Activated CD8-positive, alpha-beta T cell treated with anti-CD3 and anti-CD28 coated beads, Interleukin-2, amount 10 ng/mL, durations not matched to agents 7 days and 5 days (primary cell): ENCODE results near the gene COX6A2. TPM values are rescaled to one million over a fixed set of nuclear protein-coding genes. Genes with fewer than 3 reads are reported as not detected.

Experiments used
- ATAC-seq: fragments of 150-1000 bp; cut with Tn5 transposase; one replicate; pipeline ENCODE4 v1.10.0; 2021; ENCODE audit warnings: moderate library complexity
- CTCF ChIA-PET: fragments of 350-600 bp; sonication (Branson Sonifier 250); formaldehyde crosslinking; loops from one replicate; lab custom pipeline; 2021; ENCODE audit warnings: antibody characterized with exemption; lab: Charles Lee
- POLR2A ChIA-PET: fragments of 350-600 bp; sonication (Branson Sonifier 250); formaldehyde crosslinking; loops from one replicate; lab custom pipeline; 2021; ENCODE audit warnings: antibody characterized with exemption; lab: Charles Lee
- DNase-seq: peaks from one replicate; pipeline ENCODE4 v3.0.0-alpha.2; 2020
- H3K27ac Mint-ChIP-seq: one replicate; pipeline ENCODE4 v1.8.0; 2021; ENCODE audit warnings: mild to moderate bottlenecking, mixed read lengths
- H3K27me3 Mint-ChIP-seq: one replicate; pipeline ENCODE4 v1.8.0; 2021; ENCODE audit warnings: low read depth, mixed read lengths
- H3K36me3 Mint-ChIP-seq: one replicate; pipeline ENCODE4 v1.8.0; 2021; ENCODE audit warnings: low read depth, mixed read lengths
- H3K4me1 Mint-ChIP-seq: one replicate; pipeline ENCODE4 v1.8.0; 2021; ENCODE audit warnings: low read depth, mixed read lengths
- H3K4me3 Mint-ChIP-seq: one replicate; pipeline ENCODE4 v1.8.0; 2021; ENCODE audit warnings: mild to moderate bottlenecking, mixed read lengths
- H3K9me3 Mint-ChIP-seq: one replicate; pipeline ENCODE4 v1.8.0; 2022; ENCODE audit warnings: mixed read lengths; ENCODE audit not compliant: insufficient read depth
- total RNA-seq, 2 experiments: library from RNA; stranded (reverse); gene quantifications; one replicate each; pipeline ENCODE4 v1.2.3, GENCODE V29; 2021

Gene COX6A2
- total RNA-seq, 2 experiments from 2014 or later = not detected

DNA sequence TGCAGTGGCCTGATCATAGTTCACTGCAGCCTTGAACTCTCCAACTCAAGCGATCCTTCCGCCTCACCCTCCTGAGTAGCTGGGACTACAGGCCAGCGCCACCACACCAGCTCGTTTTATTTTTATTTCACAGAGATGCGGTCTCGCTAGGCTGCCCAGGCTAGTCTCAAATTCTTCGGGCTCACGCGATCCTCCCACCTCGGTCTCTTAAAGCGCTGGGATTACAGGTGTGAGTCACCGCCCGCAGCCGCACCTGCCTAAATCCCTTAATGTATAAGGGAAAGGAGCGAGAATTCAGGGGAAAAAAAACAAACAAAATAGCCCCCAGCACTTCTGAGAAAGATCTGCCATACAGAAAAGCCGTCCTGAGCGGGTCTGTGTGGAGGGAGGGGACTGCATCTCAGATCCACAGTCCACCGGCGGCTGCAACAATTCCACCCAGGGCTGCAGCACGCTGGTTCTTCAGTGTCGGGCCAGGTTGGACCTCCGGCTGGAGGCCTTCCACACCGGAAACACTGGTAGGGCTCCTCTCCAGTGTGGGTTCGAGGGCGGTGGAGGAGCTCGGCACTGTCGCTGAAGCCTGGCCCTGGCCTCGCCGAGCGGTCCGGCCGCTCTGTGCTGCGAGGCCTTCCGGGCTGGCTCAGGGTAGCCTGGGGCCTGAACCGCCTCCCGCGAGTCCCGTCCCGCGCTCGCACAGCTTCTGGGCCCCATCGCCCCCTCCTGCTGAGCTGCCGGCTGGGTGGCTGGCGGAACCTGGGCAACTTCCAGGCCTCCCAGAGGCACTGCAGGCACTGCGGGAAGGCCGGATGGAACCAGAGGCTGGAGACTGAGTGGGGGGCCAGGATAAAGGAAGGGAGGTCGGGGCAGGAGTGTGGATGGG, 7.4 kb upstream of the COX6A2 start:
- Mint-ChIP-seq H3K4me1 (peaks cover 24% of the 10 kb centered on the region), H3K9me3 (no peaks in the 10 kb centered on the region), H3K27ac (no peak overlapping the region), H3K36me3 (no peaks in the 10 kb centered on the region), H3K27me3 (no peaks in the 10 kb centered on the region), H3K4me3 (no peak overlapping the region)
- no peak for ATAC-seq
- ChIA-PET POLR2A (no interaction called here), CTCF (no interaction called here)
- DNase-seq = no peak

DNA sequence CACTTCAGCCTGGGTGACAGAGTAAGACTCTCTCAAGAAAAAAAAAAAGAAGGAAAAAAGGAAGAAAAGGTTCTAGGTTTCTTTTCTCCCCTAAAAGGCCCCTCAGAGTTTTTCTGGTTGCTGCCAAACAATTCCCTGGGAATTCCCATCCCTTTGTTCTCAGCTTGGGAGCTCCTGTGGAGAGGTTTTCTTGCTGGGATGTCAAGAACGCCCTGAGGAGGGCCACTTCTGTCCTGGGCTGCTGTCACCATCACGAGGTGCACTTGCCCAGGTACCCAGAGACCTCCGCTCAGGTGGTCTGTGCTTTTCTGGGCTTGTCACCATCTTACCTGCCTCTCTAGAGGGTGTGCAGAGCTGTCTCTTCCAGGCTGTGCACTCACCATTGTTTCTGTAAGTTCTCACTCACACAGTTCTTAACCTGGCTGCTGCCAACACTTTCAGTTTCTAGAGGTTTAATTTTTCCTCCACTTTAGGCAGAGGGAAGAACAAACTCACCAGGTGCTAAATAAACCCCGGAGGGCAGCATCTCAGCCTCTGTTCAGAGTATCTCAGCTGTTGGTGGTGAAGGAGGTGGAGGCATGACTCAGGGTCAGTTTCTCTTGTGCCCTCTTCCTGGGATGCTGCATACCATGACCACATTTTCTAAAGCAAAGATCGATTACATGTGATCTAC, 2.4 kb upstream of the COX6A2 start:
- POLR2A ChIA-PET = interaction anchor here (1.0 to 2.0 kb wide), 4 partner anchors 9 to 250 kb away, joined by 3 to 6 read pairs (median 4); partner anchors contain the start of gene FUS
- DNase-seq (no peak), ATAC-seq (peak; percentile 44)
- H3K27ac Mint-ChIP-seq = peak overlapping the region; percentile 58
- H3K4me3 Mint-ChIP-seq = no peak overlapping the region
- CTCF ChIA-PET = interaction anchor here (1.0 to 4.3 kb wide), 9 partner anchors 8 to 97 kb away, joined by 3 to 25 read pairs (median 4); partner anchors contain the start of gene ZNF843
- no peaks in the 10 kb centered on the region for H3K36me3 Mint-ChIP-seq
- H3K4me1 Mint-ChIP-seq = peaks cover 37% of the 10 kb centered on the region
- H3K9me3 Mint-ChIP-seq = no peaks in the 10 kb centered on the region
- H3K27me3 Mint-ChIP-seq = peaks cover 6% of the 10 kb centered on the region

DNA sequence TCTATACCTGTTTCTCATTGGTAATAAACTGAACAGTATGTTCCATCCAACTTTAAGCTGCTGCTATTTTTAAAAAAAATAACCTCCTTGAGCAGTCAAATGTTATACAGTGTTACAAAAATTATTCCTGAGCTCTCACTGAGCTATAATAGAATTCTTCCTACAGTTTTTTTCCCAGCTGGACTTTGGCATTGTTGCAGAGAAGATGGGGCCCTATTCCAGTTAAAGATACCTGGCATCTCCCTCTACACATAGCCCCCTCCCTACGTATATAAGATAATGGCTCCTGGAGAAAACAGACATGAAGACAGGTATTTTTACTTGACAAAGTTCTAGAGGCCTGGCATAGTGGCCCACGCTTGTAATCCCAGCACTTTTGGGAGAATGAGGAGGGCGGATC, 1.6 kb upstream of the COX6A2 start:
- no peak for ATAC-seq

DNA sequence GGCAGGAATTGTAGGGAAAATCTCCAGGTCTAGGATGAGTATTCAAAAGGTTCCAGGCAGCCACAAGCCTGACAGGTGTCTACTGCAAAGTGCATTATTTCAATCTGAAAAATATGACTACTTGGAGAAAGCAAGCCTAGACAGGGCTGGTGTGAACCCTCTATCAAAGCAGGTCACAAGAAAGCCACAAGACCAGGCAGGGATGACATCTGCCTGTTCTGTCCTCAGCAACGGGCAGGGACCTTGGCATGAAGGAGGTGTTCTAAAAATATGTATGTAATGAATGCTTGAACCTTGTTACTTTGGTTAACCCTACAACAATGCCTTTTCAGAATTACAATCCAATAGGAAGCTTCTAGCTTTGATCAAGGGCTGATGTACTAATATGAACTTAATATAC, 1.2 kb upstream of the COX6A2 start:
- no peak for ATAC-seq
- peaks cover 42% of the 10 kb centered on the region for H3K4me1 Mint-ChIP-seq
- H3K27ac Mint-ChIP-seq = no peak overlapping the region
- ChIA-PET POLR2A (interaction anchor here (1.2 kb wide), 1 partner anchor 10 kb away, joined by 3 read pairs; no protein-coding TSS in a partner anchor), CTCF (interaction anchor here (1.0 to 3.1 kb wide), 4 partner anchors 12 to 229 kb away, joined by 3 to 11 read pairs (median 5); no protein-coding TSS in a partner anchor)
- H3K27me3 Mint-ChIP-seq = peaks cover 10% of the 10 kb centered on the region
- peaks cover 3% of the 10 kb centered on the region for H3K36me3 Mint-ChIP-seq
- no peak for DNase-seq
- no peak overlapping the region for H3K4me3 Mint-ChIP-seq
- H3K9me3 Mint-ChIP-seq = no peaks in the 10 kb centered on the region

More for the DNA sequence above, 1.6 kb upstream of the COX6A2 start:
- DNase-seq = no peak
- peaks cover 39% of the 10 kb centered on the region for H3K4me1 Mint-ChIP-seq
- peaks cover 8% of the 10 kb centered on the region for H3K27me3 Mint-ChIP-seq
- H3K9me3 Mint-ChIP-seq = no peaks in the 10 kb centered on the region
- H3K36me3 Mint-ChIP-seq = peaks cover under 1% of the 10 kb centered on the region
- H3K4me3 Mint-ChIP-seq = no peak overlapping the region
- POLR2A ChIA-PET = interaction anchor here (2.0 kb wide), 1 partner anchor 249 kb away, joined by 5 read pairs; the partner anchor contains the start of gene FUS
- no peak overlapping the region for H3K27ac Mint-ChIP-seq
- CTCF ChIA-PET = interaction anchor here (1.0 to 4.3 kb wide), 4 partner anchors 11 to 229 kb away, joined by 3 to 25 read pairs (median 8); partner anchors contain the start of gene ZNF843

DNA sequence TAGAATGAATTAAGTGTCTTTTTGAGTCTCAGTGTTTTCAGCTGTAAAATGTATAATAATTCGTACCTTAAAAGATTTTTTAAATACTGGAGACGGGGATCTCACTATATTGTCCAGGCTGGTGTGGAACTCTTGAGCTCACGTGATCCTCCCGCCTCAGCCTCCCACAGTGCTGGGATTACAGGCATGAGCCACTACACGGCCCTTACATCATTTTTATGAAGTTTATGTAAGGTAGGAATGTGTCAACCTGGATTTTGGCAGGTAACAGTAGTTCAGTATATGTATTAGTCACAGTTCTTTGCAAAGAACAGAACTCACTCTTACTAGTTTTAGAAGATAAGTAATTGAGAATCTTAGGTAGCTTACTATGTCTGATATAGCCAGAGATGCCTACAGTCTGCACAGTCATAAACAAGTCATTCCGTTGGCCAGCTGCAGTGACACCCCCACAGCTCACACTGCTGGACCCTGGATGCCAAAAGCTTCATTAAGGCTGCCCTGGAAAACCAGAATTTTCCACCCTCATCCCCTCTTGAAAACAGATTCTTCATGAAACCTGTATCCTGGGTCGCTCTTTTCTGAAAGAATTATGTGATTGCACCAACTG, 583 bp upstream of the COX6A2 start:
- Mint-ChIP-seq H3K27me3 (peaks cover 10% of the 10 kb centered on the region), H3K36me3 (peaks cover 3% of the 10 kb centered on the region), H3K4me3 (no peak overlapping the region), H3K27ac (no peak overlapping the region), H3K4me1 (peaks cover 48% of the 10 kb centered on the region), H3K9me3 (no peaks in the 10 kb centered on the region)
- ATAC-seq = no peak
- no peak for DNase-seq
- CTCF ChIA-PET = interaction anchor here (1.2 to 3.1 kb wide), 3 partner anchors 27 to 228 kb away, joined by 3 to 11 read pairs (median 6); no protein-coding TSS in a partner anchor
- POLR2A ChIA-PET = interaction anchor here (1.2 kb wide), 1 partner anchor 9 kb away, joined by 3 read pairs; no protein-coding TSS in a partner anchor

DNA sequence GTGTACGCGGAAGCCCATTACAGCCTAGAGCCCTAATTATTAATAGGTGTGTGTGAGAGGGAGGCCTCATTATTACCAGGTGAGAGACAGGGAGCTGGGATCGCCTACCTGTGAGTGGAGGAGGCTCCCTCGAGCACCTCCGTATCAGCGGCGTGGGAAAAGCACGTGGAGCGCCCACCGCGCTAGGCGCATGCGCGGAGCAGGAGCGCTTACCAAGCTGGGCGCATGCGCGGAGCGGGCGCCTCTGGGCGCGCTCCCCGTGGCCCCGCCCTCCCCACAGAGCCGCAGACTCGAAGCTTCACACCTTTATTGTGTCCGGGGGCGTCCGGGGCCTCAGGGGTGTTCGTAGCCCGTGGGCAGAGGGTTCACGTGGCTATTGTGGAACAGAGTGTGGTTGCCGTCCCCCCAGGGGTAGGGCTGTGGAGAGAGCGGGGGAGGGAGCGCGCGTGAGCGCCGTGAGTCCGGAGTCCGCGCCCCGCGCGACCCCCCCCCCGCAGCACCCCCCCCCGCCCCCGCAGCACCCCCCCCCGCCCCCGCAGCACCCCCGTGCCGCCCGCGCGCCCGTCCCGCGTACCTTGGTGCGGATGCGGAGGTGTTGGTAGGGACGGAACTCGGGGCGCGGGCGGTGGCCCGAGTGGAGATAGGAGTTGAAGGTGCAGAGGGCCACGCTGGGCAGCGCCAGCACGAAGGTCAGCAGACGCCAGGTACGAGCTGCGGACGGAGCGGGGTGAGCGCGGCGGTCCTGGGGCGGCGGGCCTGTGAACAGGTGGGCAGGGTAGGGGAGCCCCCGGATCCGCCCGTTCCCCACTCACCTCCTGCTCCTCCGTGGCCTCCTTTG, 500 bp downstream of the COX6A2 start:
- POLR2A ChIA-PET = no interaction called here
- peaks cover 59% of the 10 kb centered on the region for H3K4me1 Mint-ChIP-seq
- H3K27me3 Mint-ChIP-seq = peaks cover 10% of the 10 kb centered on the region
- peak; percentile 62 for DNase-seq
- H3K4me3 Mint-ChIP-seq = no peak overlapping the region
- peaks cover 3% of the 10 kb centered on the region for H3K36me3 Mint-ChIP-seq
- H3K27ac Mint-ChIP-seq = no peak overlapping the region
- CTCF ChIA-PET = interaction anchor here (1.1 to 3.1 kb wide), 2 partner anchors 28 to 45 kb away, joined by 4 to 11 read pairs; no protein-coding TSS in a partner anchor
- H3K9me3 Mint-ChIP-seq = no peaks in the 10 kb centered on the region
- peak; percentile 35 for ATAC-seq

DNA sequence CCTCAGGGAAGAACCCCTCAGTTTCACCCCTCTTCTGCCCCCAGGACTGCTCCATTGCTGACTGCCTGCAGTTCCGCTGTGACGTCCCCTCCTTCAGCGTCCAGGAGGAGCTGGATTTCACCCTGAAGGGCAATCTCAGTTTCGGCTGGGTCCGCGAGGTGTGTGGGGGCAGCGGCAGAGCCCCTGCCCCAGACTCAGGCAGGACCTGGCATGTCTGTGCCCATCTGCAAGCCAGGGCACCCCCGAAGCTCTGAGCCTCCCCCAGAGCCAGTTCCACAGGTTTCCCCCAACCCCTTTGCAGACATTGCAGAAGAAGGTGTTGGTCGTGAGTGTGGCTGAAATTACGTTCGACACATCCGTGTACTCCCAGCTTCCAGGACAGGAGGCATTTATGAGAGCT, 4.4 kb downstream of the COX6A2 start:
- Mint-ChIP-seq H3K36me3 (peaks cover 6% of the 10 kb centered on the region), H3K4me3 (no peak overlapping the region), H3K9me3 (no peaks in the 10 kb centered on the region), H3K27ac (peak overlapping the region; percentile 72), H3K4me1 (peaks cover 69% of the 10 kb centered on the region), H3K27me3 (peaks cover 10% of the 10 kb centered on the region)
- no peak for ATAC-seq
- POLR2A ChIA-PET = interaction anchor here (1.3 kb wide), 1 partner anchor 9 kb away, joined by 3 read pairs; no protein-coding TSS in a partner anchor
- DNase-seq = no peak
- CTCF ChIA-PET = no interaction called here

DNA sequence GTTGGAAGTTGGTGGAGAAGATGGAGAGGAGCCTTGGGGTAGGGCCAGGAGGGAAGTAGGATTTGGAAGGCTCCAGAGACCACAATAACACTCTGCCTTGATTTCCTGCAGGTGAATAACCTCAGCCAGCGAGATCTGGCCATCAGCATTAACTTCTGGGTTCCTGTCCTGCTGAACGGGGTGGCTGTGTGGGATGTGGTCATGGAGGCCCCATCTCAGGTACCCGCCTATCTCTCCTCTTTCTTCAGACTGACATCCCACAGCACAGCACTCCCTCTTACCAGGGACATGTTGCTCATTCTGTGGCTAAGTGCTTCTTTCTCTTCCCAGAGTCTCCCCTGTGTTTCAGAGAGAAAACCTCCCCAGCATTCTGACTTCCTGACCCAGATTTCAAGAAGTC, 4.9 kb downstream of the COX6A2 start:
- Mint-ChIP-seq H3K36me3 (peaks cover 9% of the 10 kb centered on the region), H3K4me1 (peaks cover 68% of the 10 kb centered on the region), H3K27me3 (peaks cover 10% of the 10 kb centered on the region), H3K9me3 (no peaks in the 10 kb centered on the region), H3K4me3 (peak overlapping the region; percentile 2), H3K27ac (peak overlapping the region; percentile 72)
- DNase-seq (peak; percentile 45), ATAC-seq (no peak)
- ChIA-PET CTCF (interaction anchor here (0.8 to 2.7 kb wide), 7 partner anchors 11 to 41 kb away, joined by 3 to 11 read pairs (median 5); partner anchors contain the start of genes ARMC5 and ZNF843), POLR2A (interaction anchor here (0.7 to 2.8 kb wide), 3 partner anchors 8 to 236 kb away, joined by 3 to 10 read pairs (median 3); partner anchors contain the start of gene ARMC5)

DNA sequence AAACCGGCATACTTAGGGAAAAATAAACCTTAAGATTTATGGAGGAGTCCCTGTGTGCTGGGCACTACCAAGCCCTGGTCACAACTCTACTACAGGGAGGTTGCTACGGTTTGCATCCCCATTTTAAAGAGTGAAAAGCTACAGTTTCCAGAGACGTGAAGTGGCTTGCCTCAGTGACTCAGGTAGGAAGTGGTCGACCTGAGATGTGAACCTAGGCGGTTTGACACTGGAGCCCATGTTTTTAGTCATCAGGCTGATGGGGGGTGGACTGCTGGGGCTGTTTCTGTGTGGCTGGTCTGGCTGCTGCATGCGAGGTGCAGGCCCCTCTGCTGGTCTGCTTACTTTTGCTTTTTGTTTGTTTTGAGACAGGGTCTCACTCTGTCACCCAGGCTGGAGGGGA, 6.6 kb downstream of the COX6A2 start:
- peak; percentile 89 for DNase-seq
- H3K27me3 Mint-ChIP-seq = peaks cover 10% of the 10 kb centered on the region
- peak overlapping the region; percentile 94 for H3K27ac Mint-ChIP-seq
- POLR2A ChIA-PET = interaction anchor here (0.6 to 2.8 kb wide), 6 partner anchors 9 to 241 kb away, joined by 3 to 10 read pairs (median 4); partner anchors contain the start of genes ARMC5, FUS and ZNF843
- peaks cover 77% of the 10 kb centered on the region for H3K4me1 Mint-ChIP-seq
- ATAC-seq = peak; percentile 87
- peak overlapping the region; percentile 60 for H3K4me3 Mint-ChIP-seq
- H3K36me3 Mint-ChIP-seq = peaks cover 15% of the 10 kb centered on the region
- peaks cover 3% of the 10 kb centered on the region for H3K9me3 Mint-ChIP-seq
- CTCF ChIA-PET = interaction anchor here (1.1 to 2.7 kb wide), 6 partner anchors 9 to 39 kb away, joined by 3 to 11 read pairs (median 6); partner anchors contain the start of gene ZNF843

DNA sequence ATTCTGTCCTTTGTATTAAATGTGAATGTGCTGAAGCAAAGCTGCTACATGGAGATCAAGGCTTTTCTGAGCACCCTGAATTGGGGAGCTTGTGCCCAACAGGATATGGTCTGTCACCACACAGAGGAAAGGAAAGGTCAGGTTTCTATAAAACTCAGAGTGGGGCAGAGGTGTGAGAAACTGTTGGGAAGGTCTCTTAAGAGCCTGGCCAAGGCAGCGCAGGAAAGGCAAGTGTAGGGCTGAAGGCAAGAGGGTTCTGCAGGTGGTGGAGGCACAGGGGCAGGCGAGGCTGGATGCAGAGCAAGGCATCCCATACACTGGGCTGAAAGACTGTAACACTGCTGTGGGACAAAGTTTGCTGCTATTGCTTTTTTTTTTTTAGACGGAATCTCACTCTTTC, 8.1 kb downstream of the COX6A2 start:
- CTCF ChIA-PET = interaction anchor here (0.6 to 1.5 kb wide), 6 partner anchors 36 to 276 kb away, joined by 3 to 6 read pairs (median 4); no protein-coding TSS in a partner anchor
- H3K4me3 Mint-ChIP-seq = peak overlapping the region; percentile 40

More for the DNA sequence above, 8.1 kb downstream of the COX6A2 start:
- peak; percentile 65 for DNase-seq
- peak; percentile 57 for ATAC-seq
- Mint-ChIP-seq H3K9me3 (peaks cover 3% of the 10 kb centered on the region), H3K27me3 (peaks cover 2% of the 10 kb centered on the region), H3K36me3 (peaks cover 19% of the 10 kb centered on the region), H3K27ac (peak overlapping the region; percentile 81), H3K4me1 (peaks cover 87% of the 10 kb centered on the region)
- POLR2A ChIA-PET = interaction anchor here (0.7 kb wide), 1 partner anchor 9 kb away, joined by 3 read pairs; the partner anchor contains the start of gene COX6A2
